Heart left ventricle (tissue), 13 donors: ENCODE results near the gene ATP6V0C.

Experiments used
- CTCF ChIP-seq, 12 donors: fragments of 200-600 bp; sonication (generic) in 4 of 12; IDR thresholded peaks; one replicate each; pipeline versions ENCODE4 v1.5.0 to v1.8.0; 2018 to 2022; ENCODE audit warnings: antibody characterized with exemption in 12 of 12, mild to moderate bottlenecking in 5 of 12
- POLR2A ChIP-seq, 2 donors: fragments of 450-650 bp; IDR thresholded peaks; one replicate each; pipeline ENCODE4 v1.6.1; 2017; ENCODE audit warnings: antibody characterized with exemption in 2 of 2, mild to moderate bottlenecking in 2 of 2, moderate library complexity in 2 of 2
- donor health status: ischemic (EF 13 %, LVEDD 7.1; RV severe dilation, severe dysfunction).
- donor health status: DM: no; HTN: yes; CAD: no.
- donor health status: DM: no; HTN: no; CAD: no.
- donor health status: ischemic (EF 25% LVEDD 6.9; RV normal size, moderate dysfunction).
- donor health status: ischemic (EF 25% LVEDD 5.7; RV mildly dilated, moderate dysfunction).
- donor health status: ischemic (EF 35%, LVEDD 5.7; RV mildly dilated, moderate dysfunction).
- donor health status: nonischemic (EF 11% LVEDD 7.7; RV severe dilation, severe dysfunction).
- donor health status: DM: yes; HTN: yes; CAD: no.
- donor health status: PGD.
- donor health status: ischemic (EF 29% LVEDD 5.4; RV normal size, mild dysfunction).
- donor health status: nonischemic (EF 23%, LVEDD 6.1; RV moderate dilation, normal function).

- TF ChIP-seq CTCF (IDR thresholded peaks at IDR 0.05) (no peak), POLR2A (IDR thresholded peaks at IDR 0.05) (no peak)
These were observed 8.1 kb upstream of the ATP6V0C start for GRCh38 chr16:2505695-2506094.
